PC-3 (cell line): ENCODE data around the gene FILIP1L.

ENCODE experiments used
- EZH2 ChIP-seq: fragments of 300-600 bp; sonication (generic); IDR thresholded peaks from one replicate; pipeline ENCODE4 v1.6.1; 2017; ENCODE audit warnings: antibody characterized with exemption, mild to moderate bottlenecking, low read length; ENCODE audit not compliant: unreplicated experiment
- TF ChIP-seq, protein P1 (sequence below): fragments of 300-600 bp; sonication (generic); conservative IDR thresholded peaks from 2 replicates; pipeline ENCODE4 v1.5.1; 2017; ENCODE audit warnings: antibody characterized with exemption, low read depth, mild to moderate bottlenecking, low read length

- TF ChIP-seq, protein P1, sequence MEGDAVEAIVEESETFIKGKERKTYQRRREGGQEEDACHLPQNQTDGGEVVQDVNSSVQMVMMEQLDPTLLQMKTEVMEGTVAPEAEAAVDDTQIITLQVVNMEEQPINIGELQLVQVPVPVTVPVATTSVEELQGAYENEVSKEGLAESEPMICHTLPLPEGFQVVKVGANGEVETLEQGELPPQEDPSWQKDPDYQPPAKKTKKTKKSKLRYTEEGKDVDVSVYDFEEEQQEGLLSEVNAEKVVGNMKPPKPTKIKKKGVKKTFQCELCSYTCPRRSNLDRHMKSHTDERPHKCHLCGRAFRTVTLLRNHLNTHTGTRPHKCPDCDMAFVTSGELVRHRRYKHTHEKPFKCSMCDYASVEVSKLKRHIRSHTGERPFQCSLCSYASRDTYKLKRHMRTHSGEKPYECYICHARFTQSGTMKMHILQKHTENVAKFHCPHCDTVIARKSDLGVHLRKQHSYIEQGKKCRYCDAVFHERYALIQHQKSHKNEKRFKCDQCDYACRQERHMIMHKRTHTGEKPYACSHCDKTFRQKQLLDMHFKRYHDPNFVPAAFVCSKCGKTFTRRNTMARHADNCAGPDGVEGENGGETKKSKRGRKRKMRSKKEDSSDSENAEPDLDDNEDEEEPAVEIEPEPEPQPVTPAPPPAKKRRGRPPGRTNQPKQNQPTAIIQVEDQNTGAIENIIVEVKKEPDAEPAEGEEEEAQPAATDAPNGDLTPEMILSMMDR: no peak
- TF ChIP-seq EZH2: no peak
These were observed 53.4 kb downstream of the FILIP1L start for GRCh38 chr3:100060685-100061484.
